ENCODE data around the gene DCUN1D1. TPM values are rescaled to one million over a fixed set of nuclear protein-coding genes. Genes with fewer than 3 reads are reported as not detected.

The DCUN1D1 gene
- total RNA-seq, 1 experiment from 2014 or later, result 71.7 TPM

DNA sequence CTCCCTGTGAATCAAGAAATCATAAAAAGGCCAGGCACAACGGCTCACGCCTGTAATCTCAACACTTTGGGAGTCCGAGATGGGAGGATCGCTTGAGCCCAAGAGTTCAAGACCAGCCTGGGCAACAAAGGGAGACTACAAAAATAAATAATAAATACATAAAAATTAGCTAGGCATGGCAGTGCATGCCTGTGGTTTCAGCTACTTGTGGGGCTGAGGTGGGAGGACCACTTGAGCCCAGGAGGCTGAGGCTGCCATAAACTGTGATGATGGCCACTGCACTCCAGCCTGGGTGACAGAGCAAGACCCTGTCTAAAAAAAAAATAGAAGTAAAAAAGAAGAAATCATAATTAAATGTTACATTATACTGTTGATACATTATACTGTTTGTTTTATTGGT lies 28.0 kb upstream of the DCUN1D1 start:
- H4K20me1 ChIP-seq (ENCODE audit: control insufficient read depth, insufficient read depth, insufficient read length), result no peaks in the 10 kb centered on the region
- DNase-seq, result no peak
- no peaks in the 10 kb centered on the region for H3K79me2 ChIP-seq (ENCODE audit: insufficient read depth, low read length)
- Mint-ChIP-seq H3K27ac (peak overlapping the region in 2 of 3 experiments; percentile 40 to 67; a peak in 3 of 7 replicates), H3K4me1 (peaks cover 25 to 26% of the 10 kb centered on the region in 2 experiments), H3K27me3 (ENCODE audit: low read depth) (no peaks in the 10 kb centered on the region), H3K9me3 (no peaks in the 10 kb centered on the region), H3K4me3 (no peak overlapping the region), H3K36me3 (ENCODE audit: insufficient read depth in 1 of 3, low read depth in 3 of 3) (no peaks in the 10 kb centered on the region)
- H3K4ac ChIP-seq (ENCODE audit: low read depth, low read length), result no peak overlapping the region
- H3K56ac ChIP-seq (ENCODE audit: insufficient read length, low read depth, low read length), result no peak overlapping the region
- H3K23ac ChIP-seq (ENCODE audit: insufficient read length, low read depth, low read length), result no peak overlapping the region
- H3K9me3 ChIP-seq (ENCODE audit: control insufficient read depth, low read depth, low read length), result no peaks in the 10 kb centered on the region
- no peak overlapping the region for H2AK5ac ChIP-seq (ENCODE audit: insufficient read length, low read length)
- no peak overlapping the region for H2AFZ ChIP-seq (ENCODE audit: low read length)
- H3K18ac ChIP-seq (ENCODE audit: insufficient read length, low read depth, low read length), result no peak overlapping the region
- no peak overlapping the region for H2BK5ac ChIP-seq (ENCODE audit: insufficient read length, low read length)
- H3K4me1 ChIP-seq (ENCODE audit: insufficient read depth, low read length), result peaks cover 7% of the 10 kb centered on the region; the same call in 1 of the 2 replicates
- no peak overlapping the region for H3K27ac ChIP-seq (ENCODE audit: insufficient read length, low read depth, low read length)
- no peak overlapping the region for H2BK15ac ChIP-seq (ENCODE audit: low read depth, low read length)
- no peaks in the 10 kb centered on the region for H3K23me2 ChIP-seq (ENCODE audit: insufficient read length, low read depth, low read length, poor library complexity, severe bottlenecking)
- no peak overlapping the region for H2BK12ac ChIP-seq (ENCODE audit: insufficient read length, low read depth, low read length)
- H3K14ac ChIP-seq (ENCODE audit: insufficient read depth, low read length), result no peak overlapping the region
- H3K27me3 ChIP-seq (ENCODE audit: insufficient read depth, low read length), result no peaks in the 10 kb centered on the region
- H2BK20ac ChIP-seq (ENCODE audit: low read depth, low read length, poor library complexity, severe bottlenecking), result no peak overlapping the region
- H4K91ac ChIP-seq (ENCODE audit: insufficient read length, low read depth, low read length), result no peak overlapping the region
- TF ChIP-seq, protein P1, sequence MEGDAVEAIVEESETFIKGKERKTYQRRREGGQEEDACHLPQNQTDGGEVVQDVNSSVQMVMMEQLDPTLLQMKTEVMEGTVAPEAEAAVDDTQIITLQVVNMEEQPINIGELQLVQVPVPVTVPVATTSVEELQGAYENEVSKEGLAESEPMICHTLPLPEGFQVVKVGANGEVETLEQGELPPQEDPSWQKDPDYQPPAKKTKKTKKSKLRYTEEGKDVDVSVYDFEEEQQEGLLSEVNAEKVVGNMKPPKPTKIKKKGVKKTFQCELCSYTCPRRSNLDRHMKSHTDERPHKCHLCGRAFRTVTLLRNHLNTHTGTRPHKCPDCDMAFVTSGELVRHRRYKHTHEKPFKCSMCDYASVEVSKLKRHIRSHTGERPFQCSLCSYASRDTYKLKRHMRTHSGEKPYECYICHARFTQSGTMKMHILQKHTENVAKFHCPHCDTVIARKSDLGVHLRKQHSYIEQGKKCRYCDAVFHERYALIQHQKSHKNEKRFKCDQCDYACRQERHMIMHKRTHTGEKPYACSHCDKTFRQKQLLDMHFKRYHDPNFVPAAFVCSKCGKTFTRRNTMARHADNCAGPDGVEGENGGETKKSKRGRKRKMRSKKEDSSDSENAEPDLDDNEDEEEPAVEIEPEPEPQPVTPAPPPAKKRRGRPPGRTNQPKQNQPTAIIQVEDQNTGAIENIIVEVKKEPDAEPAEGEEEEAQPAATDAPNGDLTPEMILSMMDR (conservative IDR thresholded peaks at IDR 0.05), result no peak
- H4K8ac ChIP-seq (replicated peaks; ENCODE audit: insufficient read length, low read depth, low read length), result no peak overlapping the region
- no peaks in the 10 kb centered on the region for H3K79me1 ChIP-seq (ENCODE audit: insufficient read depth, low read depth, low read length, poor library complexity, severe bottlenecking)
- H3T11ph ChIP-seq (ENCODE audit: low read length), result no peak overlapping the region
- H3K4me2 ChIP-seq (ENCODE audit: insufficient read depth, insufficient read length, low read length), result no peak overlapping the region
- no peak overlapping the region for H3K9ac ChIP-seq (ENCODE audit: extremely low read depth, insufficient read length, low read length)
- WGBS (ENCODE audit: extremely low coverage, insufficient read length, low lambda C conversion rate), result no CpG with 5 or more reads among the region's 4 CpGs
- H4K5ac ChIP-seq (ENCODE audit: insufficient read length, low read depth, low read length), result no peak overlapping the region
- no peak overlapping the region for H2BK120ac ChIP-seq (ENCODE audit: low read depth, low read length, poor library complexity, severe bottlenecking)
